ENCODE data around the gene KDM2B. TPM values are rescaled to one million over a fixed set of nuclear protein-coding genes. Genes with fewer than 3 reads are reported as not detected.

Gene KDM2B
- total and polyA plus RNA-seq, 2 of the 8 experiments (the other 6 are each of a cell fraction or from before 2014, with no cell fraction given) = 111 to 162 TPM

GRCh38 chr12:121503395-121503794, 77.4 kb downstream of the KDM2B start (continued):
- TF ChIP-seq CHD7 (IDR thresholded peaks at IDR 0.05; ENCODE audit: insufficient replicate concordance, low read length) (no peak), ASH2L (IDR thresholded peaks at IDR 0.05; ENCODE audit: low read length) (no peak), SP4 (IDR thresholded peaks at IDR 0.05; ENCODE audit: low read length) (no peak)
